HepG2 (cell line): Measurements from ENCODE around the gene TEKT5. TPM values are rescaled to one million over a fixed set of nuclear protein-coding genes. Genes with fewer than 3 reads are reported as not detected.

Experiments used
- CC2D1A ChIP-seq: sonication (generic); formaldehyde crosslinking; IDR thresholded peaks from 2 replicates; pipeline ENCODE4 v1.8.1; 2023; ENCODE audit warnings: mild to moderate bottlenecking, missing genetic modification reagents
- FOXP4 ChIP-seq: sonication (generic); formaldehyde crosslinking; IDR thresholded peaks from 2 replicates; pipeline ENCODE4 v1.4.0; 2020; ENCODE audit warnings: missing genetic modification reagents
- KAT7 ChIP-seq: IDR thresholded peaks from 2 replicates; pipeline ENCODE4 v1.6.1; 2018; ENCODE audit warnings: borderline replicate concordance, missing compliant biosample characterization
- KAT8 ChIP-seq: IDR thresholded peaks from 2 replicates; pipeline ENCODE4 v1.6.1; 2016; ENCODE audit warnings: missing genetic modification reagents, missing compliant biosample characterization
- NFYC ChIP-seq: IDR thresholded peaks from 2 replicates; pipeline ENCODE4 v1.6.1; 2016; ENCODE audit warnings: missing genetic modification reagents, missing compliant biosample characterization
- PHB2 ChIP-seq: fragments of 450-650 bp; IDR thresholded peaks from 2 replicates; pipeline ENCODE4 v1.6.1; 2018; ENCODE audit not compliant: partially characterized antibody
- SATB2 ChIP-seq: sonication (generic); formaldehyde crosslinking; IDR thresholded peaks from 2 replicates; pipeline ENCODE4 v1.5.0; 2020; ENCODE audit warnings: missing genetic modification reagents
- SIN3B ChIP-seq: fragments of 150-350 bp; IDR thresholded peaks from 2 replicates; pipeline ENCODE4 v1.6.1; 2014; ENCODE audit warnings: low read length
- SP4 ChIP-seq: sonication (generic); formaldehyde crosslinking; IDR thresholded peaks from 2 replicates; pipeline ENCODE4 v1.8.1; 2023; ENCODE audit warnings: mild to moderate bottlenecking, missing genetic modification reagents
- SRF ChIP-seq: IDR thresholded peaks from 2 replicates; pipeline ENCODE4 v1.6.1; 2011; ENCODE audit warnings: mild to moderate bottlenecking, low read depth, low read length, moderate library complexity
- THAP8 ChIP-seq: sonication (generic); formaldehyde crosslinking; IDR thresholded peaks from 2 replicates; pipeline ENCODE4 v1.5.1; 2020; ENCODE audit warnings: missing genetic modification reagents, mild to moderate bottlenecking, borderline replicate concordance
- ZBTB21 ChIP-seq: sonication (generic); formaldehyde crosslinking; IDR thresholded peaks from 2 replicates; pipeline ENCODE4 v1.4.0; 2020; ENCODE audit warnings: missing genetic modification reagents
- ZNF430 ChIP-seq: sonication (generic); formaldehyde crosslinking; IDR thresholded peaks from 2 replicates; pipeline ENCODE4 v1.9.0; 2021; ENCODE audit warnings: mild to moderate bottlenecking, missing genetic modification reagents
- ZNF451 ChIP-seq: sonication (generic); formaldehyde crosslinking; IDR thresholded peaks from 2 replicates; pipeline ENCODE4 v1.5.0; 2020; ENCODE audit warnings: mild to moderate bottlenecking, missing genetic modification reagents
- ZNF567 ChIP-seq: sonication (generic); formaldehyde crosslinking; IDR thresholded peaks from 2 replicates; pipeline ENCODE4 v1.8.1; 2023; ENCODE audit warnings: mild to moderate bottlenecking, missing genetic modification reagents, borderline replicate concordance
- ZNF572 ChIP-seq: sonication (generic); formaldehyde crosslinking; IDR thresholded peaks from 2 replicates; pipeline ENCODE4 v1.5.1; 2020; ENCODE audit warnings: mild to moderate bottlenecking, missing genetic modification reagents
- ZNF619 ChIP-seq: sonication (generic); formaldehyde crosslinking; IDR thresholded peaks from 2 replicates; pipeline ENCODE4 v1.4.0; 2020; ENCODE audit warnings: mild to moderate bottlenecking, missing genetic modification reagents
- ZNF749 ChIP-seq: sonication (generic); formaldehyde crosslinking; IDR thresholded peaks from 2 replicates; pipeline ENCODE4 v1.8.0; 2022; ENCODE audit warnings: mild to moderate bottlenecking, missing genetic modification reagents, moderate library complexity, borderline replicate concordance
- ZNF773 ChIP-seq: sonication (generic); formaldehyde crosslinking; IDR thresholded peaks from 2 replicates; pipeline ENCODE4 v1.4.0; 2020; ENCODE audit warnings: missing genetic modification reagents, borderline replicate concordance
- ZNF878 ChIP-seq: sonication (generic); formaldehyde crosslinking; IDR thresholded peaks from 2 replicates; pipeline ENCODE4 v1.8.1; 2023; ENCODE audit warnings: mild to moderate bottlenecking, missing genetic modification reagents, moderate library complexity
- ZNF879 ChIP-seq: sonication (generic); formaldehyde crosslinking; IDR thresholded peaks from 2 replicates; pipeline ENCODE4 v1.8.1; 2023; ENCODE audit warnings: missing genetic modification reagents
- polyA plus RNA-seq, 8 experiments: library from polyadenylated mRNA; depleted of rRNA in 3 of 8; stranded (reverse) in 7 of 8; unstranded in 1 of 8; fragments of >200 nt; fragmentation: Illumina TruSeq in 4 of 8; extraction: Trizol in 4 of 8; gene quantifications; 2 replicates each; pipeline versions ENCODE4 v1.2.1 to v1.2.3, GENCODE V29; 2011 to 2016; ENCODE audit warnings: low read depth in 4 of 8, missing spikeins in 1 of 8, mixed read lengths in 1 of 8; ENCODE audit not compliant: insufficient read depth in 1 of 8
- total RNA-seq, 5 experiments: library from RNA; depleted of rRNA; stranded (reverse); fragments of >200 nt; fragmentation: Illumina TruSeq; extraction: Trizol; gene quantifications; 2 replicates each; pipeline ENCODE4 v1.2.3, GENCODE V29; 2016; ENCODE audit warnings: low read depth in 1 of 5
- TF ChIP-seq, protein P1 (sequence below): IDR thresholded peaks from 2 replicates; pipeline ENCODE4 v1.6.1; 2016; ENCODE audit warnings: low read depth, control low read depth
- TF ChIP-seq, protein P2 (sequence below): IDR thresholded peaks from 2 replicates; pipeline ENCODE4 v1.6.1; 2016; ENCODE audit warnings: mild to moderate bottlenecking, missing biosample characterization, missing genetic modification reagents
- TF ChIP-seq, protein P3 (sequence below): sonication (generic); formaldehyde crosslinking; IDR thresholded peaks from 2 replicates; pipeline ENCODE4 v1.5.0; 2020; ENCODE audit warnings: missing genetic modification reagents, mild to moderate bottlenecking, borderline replicate concordance

TEKT5 gene
- total and polyA plus RNA-seq, 2 of the 13 experiments (the other 11 are each of a cell fraction or from before 2014, with no cell fraction given), result 0.16 TPM; not detected in 1

DNA sequence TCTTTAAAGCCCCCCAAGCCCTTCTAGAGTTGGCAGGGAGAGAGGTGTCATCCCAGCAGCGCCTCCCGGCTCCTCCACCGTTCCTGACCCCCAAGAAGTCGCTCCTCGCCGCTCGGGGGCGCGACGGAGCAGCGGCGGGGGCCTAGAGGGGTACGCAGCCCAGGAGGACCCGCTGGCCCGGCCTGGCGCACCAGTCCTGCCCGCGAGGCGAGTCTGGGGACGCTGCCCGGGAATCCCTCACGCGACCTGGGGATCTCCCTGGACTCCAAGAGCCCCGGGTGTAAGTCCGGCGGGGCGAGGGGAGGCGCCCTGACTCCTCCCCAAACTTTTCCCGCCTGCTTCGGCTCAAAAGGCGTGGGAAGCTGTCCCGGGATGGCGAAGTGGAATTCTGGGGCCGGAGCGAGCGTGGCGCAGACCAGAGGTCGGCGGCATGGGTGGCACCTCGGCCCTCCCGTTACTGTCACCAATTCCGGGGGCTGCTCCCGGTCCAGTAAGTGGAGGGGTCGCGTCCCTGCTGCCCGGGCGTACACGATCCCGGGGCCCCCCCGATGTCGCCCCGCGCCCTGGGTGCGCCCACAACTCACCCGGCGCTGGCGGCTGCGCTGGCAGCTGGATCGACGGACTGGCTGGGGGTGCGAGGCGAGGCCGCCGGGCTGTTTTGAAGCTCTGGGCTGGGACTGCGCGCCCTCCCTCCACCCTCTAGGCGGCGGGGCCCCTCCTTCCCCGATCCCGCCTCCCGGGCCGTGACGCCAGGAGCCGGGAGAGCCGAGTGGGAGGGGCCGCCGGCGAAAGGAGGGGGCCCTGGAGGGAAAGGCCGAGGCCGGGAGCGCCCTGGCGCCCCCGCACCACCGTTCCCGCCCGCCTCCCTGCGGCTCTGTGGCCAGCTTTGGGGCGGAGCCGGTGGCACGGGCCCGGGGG is 114.5 kb downstream of the TEKT5 start, which contains the start of gene EMP2 (continued):
- TF ChIP-seq FOXP4 (CRISPR knock-in tag), result peak; percentile 68
- TF ChIP-seq ZNF879 (CRISPR knock-in tag), result peak; percentile 95; the same call in 1 of the 2 replicates
- TF ChIP-seq CC2D1A (CRISPR knock-in tag), result 0 out of 2 replicates have a peak, but pooled peaks have one; percentile 47
- TF ChIP-seq ZNF619 (CRISPR knock-in tag), result peak; percentile 93
- TF ChIP-seq, protein P1, sequence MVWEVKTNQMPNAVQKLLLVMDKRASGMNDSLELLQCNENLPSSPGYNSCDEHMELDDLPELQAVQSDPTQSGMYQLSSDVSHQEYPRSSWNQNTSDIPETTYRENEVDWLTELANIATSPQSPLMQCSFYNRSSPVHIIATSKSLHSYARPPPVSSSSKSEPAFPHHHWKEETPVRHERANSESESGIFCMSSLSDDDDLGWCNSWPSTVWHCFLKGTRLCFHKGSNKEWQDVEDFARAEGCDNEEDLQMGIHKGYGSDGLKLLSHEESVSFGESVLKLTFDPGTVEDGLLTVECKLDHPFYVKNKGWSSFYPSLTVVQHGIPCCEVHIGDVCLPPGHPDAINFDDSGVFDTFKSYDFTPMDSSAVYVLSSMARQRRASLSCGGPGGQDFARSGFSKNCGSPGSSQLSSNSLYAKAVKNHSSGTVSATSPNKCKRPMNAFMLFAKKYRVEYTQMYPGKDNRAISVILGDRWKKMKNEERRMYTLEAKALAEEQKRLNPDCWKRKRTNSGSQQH (CRISPR knock-in tag), result no peak; the same call in 1 of the 2 replicates
- TF ChIP-seq SIN3B, result no peak
- TF ChIP-seq ZBTB21, result no peak
- 0 out of 2 replicates have a peak, but pooled peaks have one; percentile 83 for TF ChIP-seq ZNF773 (CRISPR knock-in tag)
- peak; percentile 68 for TF ChIP-seq ZNF430 (CRISPR knock-in tag)
- no peak for TF ChIP-seq SRF
- TF ChIP-seq ZNF878, result no peak
- TF ChIP-seq KAT8 (CRISPR knock-in tag), result peak; percentile 68
- TF ChIP-seq ZNF572 (CRISPR knock-in tag), result 0 out of 2 replicates have a peak, but pooled peaks have one; percentile 86
- TF ChIP-seq, protein P2, sequence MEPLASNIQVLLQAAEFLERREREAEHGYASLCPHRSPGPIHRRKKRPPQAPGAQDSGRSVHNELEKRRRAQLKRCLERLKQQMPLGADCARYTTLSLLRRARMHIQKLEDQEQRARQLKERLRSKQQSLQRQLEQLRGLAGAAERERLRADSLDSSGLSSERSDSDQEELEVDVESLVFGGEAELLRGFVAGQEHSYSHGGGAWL, result peak; percentile 93
- no peak for TF ChIP-seq ZNF749
- peak; percentile 96 for TF ChIP-seq ZNF451
- TF ChIP-seq NFYC (CRISPR knock-in tag), result no peak
- peak; percentile 77; the same call in 1 of the 2 replicates for TF ChIP-seq ZNF567
- no peak for TF ChIP-seq PHB2
- TF ChIP-seq, protein P3, sequence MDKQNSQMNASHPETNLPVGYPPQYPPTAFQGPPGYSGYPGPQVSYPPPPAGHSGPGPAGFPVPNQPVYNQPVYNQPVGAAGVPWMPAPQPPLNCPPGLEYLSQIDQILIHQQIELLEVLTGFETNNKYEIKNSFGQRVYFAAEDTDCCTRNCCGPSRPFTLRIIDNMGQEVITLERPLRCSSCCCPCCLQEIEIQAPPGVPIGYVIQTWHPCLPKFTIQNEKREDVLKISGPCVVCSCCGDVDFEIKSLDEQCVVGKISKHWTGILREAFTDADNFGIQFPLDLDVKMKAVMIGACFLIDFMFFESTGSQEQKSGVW (CRISPR knock-in tag), result peak; percentile 86; the same call in 1 of the 2 replicates
- peak; percentile 60; the same call in 1 of the 2 replicates for TF ChIP-seq SP4 (CRISPR knock-in tag)
- 0 out of 2 replicates have a peak, but pooled peaks have one; percentile 66 for TF ChIP-seq THAP8
- TF ChIP-seq KAT7, result peak; percentile 97; the same call in 1 of the 2 replicates
- TF ChIP-seq SATB2 (CRISPR knock-in tag), result 0 out of 2 replicates have a peak, but pooled peaks have one; percentile 81
